DND-41 (cell line): Measurements from ENCODE around the gene ROS1.

ENCODE experiments used
- ATAC-seq: fragments of 200-7000 bp; cut with Tn5 transposase; 3 replicates; pipeline ENCODE4 v1.9.1; 2021; ENCODE audit warnings: low read depth; ENCODE audit not compliant: insufficient read depth
- DNase-seq: peaks from one replicate; pipeline ENCODE4 v3.0.0-alpha.2; 2020
- H2AFZ ChIP-seq: 2 replicates; pipeline ENCODE4 v1.6.0; 2012; ENCODE audit warnings: low read depth, low read length
- H3K27ac ChIP-seq: 2 replicates; pipeline ENCODE4 v1.5.1; 2012; ENCODE audit warnings: low read length, inconsistent platforms
- H3K27me3 ChIP-seq: fragments of 200-600 bp; sonication (generic); 2 replicates; pipeline ENCODE4 v1.6.0; 2012; ENCODE audit warnings: low read length, mild to moderate bottlenecking, inconsistent platforms; ENCODE audit not compliant: insufficient read depth, poor library complexity
- H3K36me3 ChIP-seq: 2 replicates; pipeline ENCODE4 v1.5.1; 2012; ENCODE audit warnings: low read length, inconsistent platforms; ENCODE audit not compliant: insufficient read depth
- H3K4me1 ChIP-seq: 2 replicates; pipeline ENCODE4 v1.5.1; 2012; ENCODE audit warnings: mild to moderate bottlenecking, low read length; ENCODE audit not compliant: insufficient read depth
- H3K4me2 ChIP-seq: 2 replicates; pipeline ENCODE4 v1.6.0; 2012; ENCODE audit warnings: mild to moderate bottlenecking, moderate library complexity, low read length, inconsistent platforms; ENCODE audit not compliant: insufficient read depth
- H3K4me3 ChIP-seq, 2 experiments: fragments of 200-600 bp in 1 of 2; shearing (Covaris generic) in 1 of 2; 2 replicates each; pipeline ENCODE4 v1.5.1; 2012 to 2016; ENCODE audit warnings: inconsistent platforms in 2 of 2, low read length in 2 of 2, mild to moderate bottlenecking in 2 of 2, low read depth in 1 of 2, moderate library complexity in 1 of 2
- H3K79me2 ChIP-seq: 2 replicates; pipeline ENCODE4 v1.6.0; 2012; ENCODE audit warnings: low read length, inconsistent platforms; ENCODE audit not compliant: insufficient read depth
- H3K9ac ChIP-seq: 2 replicates; pipeline ENCODE4 v1.6.0; 2012; ENCODE audit warnings: low read depth, mild to moderate bottlenecking, inconsistent platforms, low read length, moderate library complexity
- H3K9me3 ChIP-seq: 2 replicates; pipeline ENCODE4 v1.5.1; 2012; ENCODE audit warnings: low read length, moderate library complexity, mild to moderate bottlenecking, inconsistent platforms; ENCODE audit not compliant: insufficient read depth, severe bottlenecking
- H4K20me1 ChIP-seq: 2 replicates; pipeline ENCODE4 v1.6.0; 2012; ENCODE audit warnings: low read length; ENCODE audit not compliant: insufficient read depth
- EZH2 ChIP-seq: IDR thresholded peaks from 3 replicates; pipeline ENCODE4 v1.6.1; 2012; ENCODE audit warnings: borderline replicate concordance, low read depth, mild to moderate bottlenecking, moderate library complexity, low read length, inconsistent platforms; ENCODE audit not compliant: severe bottlenecking
- TF ChIP-seq, protein P1 (sequence below): IDR thresholded peaks from 2 replicates; pipeline ENCODE4 v1.5.1; 2012; ENCODE audit warnings: borderline replicate concordance, low read length, moderate library complexity, mild to moderate bottlenecking; ENCODE audit not compliant: poor library complexity, severe bottlenecking; ENCODE audit errors: extremely low read depth

The ROS1 gene

DNA sequence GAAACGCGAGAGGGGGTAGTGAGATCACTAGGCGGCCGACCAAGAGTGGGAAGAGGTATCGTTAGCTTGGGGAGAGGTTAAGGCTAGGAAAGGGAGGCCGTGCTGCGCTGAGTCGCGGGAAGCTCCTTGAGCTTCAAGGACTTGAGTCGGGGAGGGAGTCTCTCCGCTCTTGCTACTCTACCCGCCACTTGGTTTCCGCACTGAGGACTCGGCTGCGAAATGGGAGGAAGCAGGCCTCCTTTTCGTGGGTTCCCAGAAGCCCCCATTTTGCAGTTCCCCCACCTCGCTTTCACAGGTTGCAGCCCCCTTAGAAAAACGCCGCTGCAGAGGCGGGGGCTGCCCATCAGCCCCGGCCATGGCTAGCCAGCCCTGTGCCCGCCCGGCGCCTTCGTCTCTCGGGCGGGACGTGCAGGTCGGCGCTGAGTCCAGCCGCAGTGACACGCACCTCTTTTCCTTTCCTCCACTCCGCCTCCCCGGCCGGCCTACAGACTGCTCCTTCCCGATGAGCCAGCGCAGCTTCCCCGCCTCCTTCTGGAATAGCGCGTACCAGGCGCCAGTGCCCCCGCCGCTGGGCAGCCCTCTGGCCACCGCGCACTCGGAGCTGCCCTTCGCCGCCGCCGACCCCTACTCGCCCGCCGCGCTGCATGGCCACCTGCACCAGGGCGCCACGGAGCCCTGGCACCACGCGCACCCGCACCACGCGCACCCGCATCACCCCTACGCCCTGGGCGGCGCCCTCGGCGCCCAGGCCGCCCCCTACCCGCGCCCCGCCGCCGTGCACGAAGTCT lies 155.5 kb downstream of the ROS1 start:
- Histone ChIP-seq H4K20me1 (no peaks in the 10 kb centered on the region), H3K27me3 (peaks cover 15% of the 10 kb centered on the region), H2AFZ (no peak overlapping the region), H3K36me3 (no peaks in the 10 kb centered on the region), H3K9me3 (no peaks in the 10 kb centered on the region), H3K27ac (no peak overlapping the region), H3K4me1 (no peaks in the 10 kb centered on the region), H3K79me2 (no peaks in the 10 kb centered on the region), H3K4me3 (no peak overlapping the region), H3K4me2 (no peak overlapping the region), H3K9ac (no peak overlapping the region)
- DNase-seq (no peak), ATAC-seq (no peak)
- TF ChIP-seq EZH2, result no peak
- TF ChIP-seq, protein P1, sequence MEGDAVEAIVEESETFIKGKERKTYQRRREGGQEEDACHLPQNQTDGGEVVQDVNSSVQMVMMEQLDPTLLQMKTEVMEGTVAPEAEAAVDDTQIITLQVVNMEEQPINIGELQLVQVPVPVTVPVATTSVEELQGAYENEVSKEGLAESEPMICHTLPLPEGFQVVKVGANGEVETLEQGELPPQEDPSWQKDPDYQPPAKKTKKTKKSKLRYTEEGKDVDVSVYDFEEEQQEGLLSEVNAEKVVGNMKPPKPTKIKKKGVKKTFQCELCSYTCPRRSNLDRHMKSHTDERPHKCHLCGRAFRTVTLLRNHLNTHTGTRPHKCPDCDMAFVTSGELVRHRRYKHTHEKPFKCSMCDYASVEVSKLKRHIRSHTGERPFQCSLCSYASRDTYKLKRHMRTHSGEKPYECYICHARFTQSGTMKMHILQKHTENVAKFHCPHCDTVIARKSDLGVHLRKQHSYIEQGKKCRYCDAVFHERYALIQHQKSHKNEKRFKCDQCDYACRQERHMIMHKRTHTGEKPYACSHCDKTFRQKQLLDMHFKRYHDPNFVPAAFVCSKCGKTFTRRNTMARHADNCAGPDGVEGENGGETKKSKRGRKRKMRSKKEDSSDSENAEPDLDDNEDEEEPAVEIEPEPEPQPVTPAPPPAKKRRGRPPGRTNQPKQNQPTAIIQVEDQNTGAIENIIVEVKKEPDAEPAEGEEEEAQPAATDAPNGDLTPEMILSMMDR, result no peak

DNA sequence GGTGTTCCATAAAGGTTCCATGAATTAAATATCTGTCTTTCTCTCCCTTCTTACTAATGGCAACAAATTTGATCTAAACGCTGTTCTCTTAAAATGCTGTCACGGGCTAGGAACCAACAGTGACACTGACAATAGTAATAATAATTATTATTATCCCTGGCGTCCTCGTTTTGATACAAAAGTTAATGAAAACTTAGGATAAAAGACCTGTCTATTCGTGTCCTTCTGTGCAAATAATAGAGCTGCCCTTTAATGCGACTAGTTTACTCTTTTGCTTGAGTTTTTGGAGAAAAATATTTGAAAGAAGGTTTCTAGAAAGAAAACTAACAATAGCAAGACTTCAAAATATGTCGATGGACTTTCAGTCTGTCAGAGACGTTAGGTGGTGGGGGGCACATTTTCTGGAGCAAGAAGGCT lies 156.1 kb downstream of the ROS1 start:
- Histone ChIP-seq H3K9me3 (no peaks in the 10 kb centered on the region), H3K4me2 (no peak overlapping the region), H3K9ac (no peak overlapping the region), H3K4me3 (no peak overlapping the region), H3K4me1 (no peaks in the 10 kb centered on the region), H3K27ac (no peak overlapping the region), H3K36me3 (no peaks in the 10 kb centered on the region), H2AFZ (no peak overlapping the region), H4K20me1 (no peaks in the 10 kb centered on the region), H3K27me3 (peaks cover 15% of the 10 kb centered on the region), H3K79me2 (no peaks in the 10 kb centered on the region)
- no peak for DNase-seq
- TF ChIP-seq, protein P1, result no peak
- no peak for TF ChIP-seq EZH2
- ATAC-seq, result no peak

DNA sequence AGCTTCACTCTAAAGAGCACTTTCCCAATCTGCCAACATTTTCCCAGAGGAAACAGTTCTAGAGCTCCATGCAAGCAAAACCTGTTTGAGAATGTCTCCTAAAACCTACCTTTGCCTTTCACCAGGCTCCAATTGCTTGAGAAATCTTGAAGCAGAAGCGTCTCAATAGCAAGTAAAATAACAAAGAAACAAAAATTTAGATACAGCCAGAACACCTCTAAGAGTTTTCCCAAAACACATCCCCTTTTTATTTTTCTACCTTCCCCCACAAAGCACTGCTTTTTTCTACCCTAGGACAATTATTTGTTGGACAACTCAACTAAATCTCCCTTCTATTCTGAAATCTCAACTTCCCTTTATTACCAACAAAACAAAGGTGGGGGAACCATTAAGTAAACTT lies 156.8 kb downstream of the ROS1 start:
- no peak overlapping the region for H3K27ac ChIP-seq
- ATAC-seq (no peak), DNase-seq (no peak)
- H3K27me3 ChIP-seq, result peaks cover 15% of the 10 kb centered on the region
- no peaks in the 10 kb centered on the region for H3K36me3 ChIP-seq
- H3K79me2 ChIP-seq, result no peaks in the 10 kb centered on the region
- H4K20me1 ChIP-seq, result no peaks in the 10 kb centered on the region
- H2AFZ ChIP-seq, result no peak overlapping the region
- TF ChIP-seq EZH2, result no peak
- TF ChIP-seq, protein P1, result no peak
- H3K9me3 ChIP-seq, result no peaks in the 10 kb centered on the region
- no peak overlapping the region for H3K4me3 ChIP-seq
- no peak overlapping the region for H3K4me2 ChIP-seq
- no peaks in the 10 kb centered on the region for H3K4me1 ChIP-seq
- H3K9ac ChIP-seq, result no peak overlapping the region
